GM23248 (cell line): ENCODE results near the gene ZNF593. TPM values are rescaled to one million over a fixed set of nuclear protein-coding genes. Genes with fewer than 3 reads are reported as not detected.

Experiments used
- DNase-seq: peaks from one replicate; pipeline ENCODE4 v3.0.0-alpha.2; 2015
- H2AFZ ChIP-seq: fragments of 200-600 bp; sonication (generic); 2 replicates; pipeline ENCODE4 v1.6.1; 2016; ENCODE audit warnings: antibody characterized with exemption
- H3F3A ChIP-seq: fragments of 200-600 bp; sonication (generic); 2 replicates; pipeline ENCODE4 v1.6.1; 2016; ENCODE audit warnings: mild to moderate bottlenecking, antibody characterized with exemption, mixed run types; ENCODE audit not compliant: insufficient read depth
- H3K27ac ChIP-seq: fragments of 200-600 bp; sonication (generic); 2 replicates; pipeline ENCODE4 v1.5.1; 2016; ENCODE audit warnings: mild to moderate bottlenecking
- H3K27me3 ChIP-seq: fragments of 200-600 bp; sonication (generic); replicated peaks from 2 replicates; pipeline ENCODE4 v1.6.1; 2016; ENCODE audit warnings: mild to moderate bottlenecking; ENCODE audit not compliant: insufficient read depth
- H3K36me3 ChIP-seq: fragments of 200-600 bp; sonication (generic); 2 replicates; pipeline ENCODE4 v1.6.1; 2016; ENCODE audit warnings: low read depth, mild to moderate bottlenecking
- H3K4me1 ChIP-seq: fragments of 200-600 bp; sonication (generic); 2 replicates; pipeline ENCODE4 v1.6.1; 2016; ENCODE audit warnings: mild to moderate bottlenecking; ENCODE audit not compliant: insufficient read depth
- H3K4me2 ChIP-seq: fragments of 200-600 bp; sonication (generic); one replicate; pipeline ENCODE4 v1.6.1; 2016; ENCODE audit warnings: mild to moderate bottlenecking; ENCODE audit not compliant: unreplicated experiment
- H3K4me3 ChIP-seq: fragments of 200-600 bp; sonication (generic); 2 replicates; pipeline ENCODE4 v1.5.1; 2016; ENCODE audit warnings: mild to moderate bottlenecking
- H3K79me2 ChIP-seq: fragments of 200-600 bp; sonication (generic); 2 replicates; pipeline ENCODE4 v1.6.1; 2016; ENCODE audit warnings: mild to moderate bottlenecking; ENCODE audit not compliant: insufficient read depth
- H3K9ac ChIP-seq: fragments of 200-600 bp; sonication (generic); 2 replicates; pipeline ENCODE4 v1.6.1; 2016; ENCODE audit warnings: mild to moderate bottlenecking
- H3K9me2 ChIP-seq: fragments of 200-600 bp; sonication (generic); 2 replicates; pipeline ENCODE4 v1.6.1; 2016; ENCODE audit warnings: mixed run types, mild to moderate bottlenecking, moderate library complexity; ENCODE audit not compliant: insufficient read depth
- H3K9me3 ChIP-seq: fragments of 200-600 bp; sonication (generic); one replicate; pipeline ENCODE4 v1.6.1; 2017; ENCODE audit warnings: low read depth
- H4K20me1 ChIP-seq: fragments of 200-600 bp; sonication (generic); 2 replicates; pipeline ENCODE4 v1.6.0; 2016; ENCODE audit not compliant: insufficient read depth
- EZH2 ChIP-seq: fragments of 200-600 bp; sonication (generic); IDR thresholded peaks from 2 replicates; pipeline ENCODE4 v1.6.1; 2018; ENCODE audit warnings: antibody characterized with exemption, mild to moderate bottlenecking; ENCODE audit not compliant: insufficient read depth, poor library complexity, severe bottlenecking
- EZH2phosphoT487 ChIP-seq: fragments of 200-600 bp; sonication (generic); IDR thresholded peaks from 2 replicates; pipeline ENCODE4 v1.6.1; 2018; ENCODE audit warnings: antibody characterized with exemption, moderate library complexity, mild to moderate bottlenecking, low read depth; ENCODE audit not compliant: insufficient read depth
- WGBS, 2 experiments: methylation state at CpG; one replicate each; pipeline ENCODE4 v1.1.6; 2015 to 2017; ENCODE audit warnings: low lambda C conversion rate in 2 of 2, low coverage in 1 of 2; ENCODE audit errors: missing lambda C conversion rate in 2 of 2; 5-methylcytosine and 5-hydroxymethylcytosine counted together
- in situ Hi-C: fragments of 300-500 bp; cut with MboI; formaldehyde crosslinking; loops from 2 replicates; pipeline ENCODE4 v1.15.0; 2020
- polyA plus RNA-seq: library from polyadenylated mRNA; unstranded; fragments of >200 nt; fragmentation: Nextera tagmentation; extraction: Ambion mirVana; gene quantifications from 2 replicates; pipeline ENCODE4 v1.2.1, GENCODE V29; 2016
- total RNA-seq: library from RNA; depleted of rRNA; stranded (reverse); fragments of >200 nt; shearing (Covaris generic); gene quantifications from 2 replicates; pipeline ENCODE4 v1.2.3, GENCODE V29; 2014

ZNF593 gene
- total and polyA plus RNA-seq, 2 experiments from 2014 or later, result 25.0 to 61.2 TPM

DNA sequence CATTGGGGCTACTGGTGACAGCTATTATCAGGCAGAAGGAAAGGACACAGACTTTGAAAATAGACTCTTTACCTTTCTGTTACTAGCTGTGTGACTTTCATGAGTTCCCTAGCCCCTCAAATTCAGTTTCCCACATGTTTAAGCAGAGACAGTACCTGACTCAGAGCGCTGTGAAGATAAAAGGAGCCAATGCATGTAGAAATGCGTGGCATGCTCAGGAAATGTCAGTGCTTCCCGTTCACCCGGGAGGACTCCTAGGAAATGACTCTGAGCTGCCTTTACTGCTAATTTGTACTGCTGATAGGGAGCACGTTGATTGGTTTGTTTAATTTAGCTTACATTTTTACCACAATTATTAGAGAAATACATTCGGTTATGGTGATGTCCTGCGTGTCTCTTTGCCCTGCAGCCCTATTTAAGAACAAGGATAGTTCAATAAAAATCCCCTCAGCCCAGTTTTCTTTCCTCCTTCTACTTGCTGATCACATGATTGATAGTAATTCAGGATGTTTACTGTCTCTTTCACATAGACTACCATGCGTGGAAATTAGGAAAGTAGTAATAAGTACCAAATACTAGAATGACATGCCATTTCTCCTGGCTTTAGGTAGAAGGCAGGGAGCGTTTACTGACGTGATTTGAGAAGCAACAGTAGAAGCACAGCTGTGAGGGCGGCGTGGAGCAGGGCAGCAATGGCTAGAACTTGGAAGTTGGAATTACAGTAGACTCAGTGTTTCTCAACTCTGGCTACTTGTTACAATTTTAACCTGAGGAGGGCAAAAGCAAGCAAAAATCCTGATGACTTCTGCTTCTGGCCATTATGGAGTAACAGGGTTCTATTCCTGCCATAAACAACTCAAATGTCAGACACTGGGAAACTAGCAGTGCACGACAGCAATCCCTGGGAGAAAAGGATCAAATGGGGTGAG is 42.2 kb upstream of the ZNF593 start:
- Histone ChIP-seq H3K27me3 (no peaks in the 10 kb centered on the region; the same call in 1 of the 2 replicates), H3K9ac (no peak overlapping the region), H3K9me2 (no peaks in the 10 kb centered on the region), H3K27ac (no peak overlapping the region), H3F3A (peaks cover 14% of the 10 kb centered on the region), H3K36me3 (no peaks in the 10 kb centered on the region), H3K4me1 (peaks cover 13% of the 10 kb centered on the region), H3K4me2 (no peak overlapping the region), H3K9me3 (no peaks in the 10 kb centered on the region), H3K4me3 (no peak overlapping the region), H2AFZ (no peak overlapping the region), H4K20me1 (no peaks in the 10 kb centered on the region), H3K79me2 (no peaks in the 10 kb centered on the region)
- 58 to 59% methylated on average over 13 of the region's 13 CpGs for WGBS, 2 experiments
- in situ Hi-C loops, result no loop called here
- DNase-seq, result no peak
- TF ChIP-seq EZH2 (no peak), EZH2phosphoT487 (no peak)

DNA sequence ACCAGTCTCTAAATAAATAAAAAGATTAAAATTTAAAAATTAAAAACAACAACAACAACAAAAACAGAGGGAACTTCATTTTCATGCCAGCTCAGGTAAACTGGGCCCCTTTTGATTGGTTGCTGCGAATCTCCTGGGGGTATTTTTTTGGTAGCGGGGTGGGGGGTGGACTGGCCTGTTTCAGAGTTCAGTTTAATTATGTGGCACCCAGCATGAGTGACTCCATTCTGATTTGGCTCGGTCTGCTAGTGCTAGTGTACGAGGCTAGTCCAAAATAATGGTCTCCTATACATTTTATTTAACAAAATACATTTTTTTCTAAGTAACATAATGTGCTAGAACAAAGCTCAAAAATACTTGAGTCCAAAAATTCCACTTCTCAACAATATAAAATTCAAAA is 39.9 kb upstream of the ZNF593 start:
- no peak for DNase-seq
- Histone ChIP-seq H3K27ac (no peak overlapping the region), H2AFZ (no peak overlapping the region), H4K20me1 (no peaks in the 10 kb centered on the region), H3K9me2 (no peaks in the 10 kb centered on the region), H3K79me2 (no peaks in the 10 kb centered on the region), H3K4me1 (no peaks in the 10 kb centered on the region), H3K9me3 (no peaks in the 10 kb centered on the region), H3K9ac (no peak overlapping the region), H3K4me2 (no peak overlapping the region), H3K36me3 (no peaks in the 10 kb centered on the region), H3K4me3 (no peak overlapping the region), H3F3A (no peaks in the 10 kb centered on the region), H3K27me3 (no peaks in the 10 kb centered on the region; the same call in 1 of the 2 replicates)
- in situ Hi-C loops, result no loop called here
- WGBS, 2 experiments, result 79 to 80% methylated on average over 4 of the region's 4 CpGs
- no peak for TF ChIP-seq EZH2
- TF ChIP-seq EZH2phosphoT487, result no peak

DNA sequence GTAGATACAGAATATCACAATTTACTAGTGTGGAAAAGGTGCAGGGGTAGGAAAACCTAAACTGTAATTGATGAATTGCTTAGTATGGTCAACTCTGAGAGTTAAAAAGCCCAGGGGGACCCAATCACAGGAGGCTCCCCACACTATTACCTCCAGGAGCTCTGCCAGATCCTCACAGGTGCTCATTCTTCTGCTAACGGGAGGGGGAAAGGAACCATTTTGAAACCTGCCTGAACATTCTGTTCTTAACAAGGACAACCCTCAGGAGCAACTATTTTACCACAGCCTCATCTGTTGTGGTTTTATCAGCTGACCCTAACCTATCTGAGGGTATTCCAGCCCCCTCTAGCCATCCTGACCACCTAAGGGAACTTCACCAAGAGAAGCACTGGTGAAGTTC is 39.0 kb upstream of the ZNF593 start:
- no peaks in the 10 kb centered on the region for H3K4me1 ChIP-seq
- H3K4me3 ChIP-seq, result no peak overlapping the region
- no peak overlapping the region for H3K27ac ChIP-seq
- H3K9me3 ChIP-seq, result no peaks in the 10 kb centered on the region
- no peak overlapping the region for H3K9ac ChIP-seq
- in situ Hi-C loops, result no loop called here
- no peak overlapping the region for H2AFZ ChIP-seq
- H3K4me2 ChIP-seq, result no peak overlapping the region
- TF ChIP-seq EZH2phosphoT487 (no peak), EZH2 (no peak)
- no peaks in the 10 kb centered on the region; the same call in 1 of the 2 replicates for H3K27me3 ChIP-seq
- H3K36me3 ChIP-seq, result no peaks in the 10 kb centered on the region
- no peaks in the 10 kb centered on the region for H3K9me2 ChIP-seq
- DNase-seq, result no peak
- H4K20me1 ChIP-seq, result no peaks in the 10 kb centered on the region
- H3K79me2 ChIP-seq, result no peaks in the 10 kb centered on the region
- H3F3A ChIP-seq, result no peaks in the 10 kb centered on the region
- 8 to 20% methylated on average over 1 of the region's 1 CpG for WGBS, 2 experiments

DNA sequence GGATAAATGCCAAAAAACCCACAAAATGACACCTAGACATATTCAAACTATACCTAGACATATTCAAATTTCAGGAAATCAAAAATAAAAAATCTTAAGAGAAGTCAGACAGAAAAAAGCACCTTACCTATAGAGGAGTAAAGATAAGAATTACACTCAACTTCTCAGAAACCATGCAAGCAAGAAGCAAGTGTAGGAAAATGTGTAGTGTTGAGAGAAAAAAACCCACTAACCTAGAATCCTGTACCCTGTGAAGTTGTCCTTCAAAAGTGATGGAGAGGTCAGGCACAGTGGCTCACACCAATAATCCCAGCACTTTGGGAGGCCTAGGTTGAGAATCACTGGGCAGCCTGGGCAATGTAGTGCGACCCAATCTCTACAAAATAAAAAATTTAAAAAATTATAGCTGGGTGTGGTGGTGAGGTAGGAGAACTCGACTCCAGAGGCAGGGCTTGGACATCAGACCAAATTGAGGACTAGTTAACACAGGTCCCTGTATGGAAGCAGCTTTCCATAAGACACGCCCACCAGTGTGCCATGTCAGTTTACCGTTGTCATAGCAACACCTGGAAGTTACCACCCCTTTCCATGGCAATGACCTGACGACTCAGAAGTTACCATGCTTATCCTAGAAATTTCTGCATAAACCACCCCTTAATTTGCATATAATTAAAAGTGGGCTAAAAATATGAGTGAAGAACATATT is 37.4 kb upstream of the ZNF593 start:
- H3K36me3 ChIP-seq, result no peaks in the 10 kb centered on the region
- TF ChIP-seq EZH2, result no peak
- no peak for TF ChIP-seq EZH2phosphoT487
- WGBS, 2 experiments, result 56 to 62% methylated on average over 5 of the region's 5 CpGs

More for the DNA sequence above, 37.4 kb upstream of the ZNF593 start:
- no peaks in the 10 kb centered on the region for H3K4me1 ChIP-seq
- DNase-seq, result no peak
- in situ Hi-C loops, result no loop called here
- no peak overlapping the region for H3K9ac ChIP-seq
- no peaks in the 10 kb centered on the region; the same call in 1 of the 2 replicates for H3K27me3 ChIP-seq
- no peak overlapping the region for H2AFZ ChIP-seq
- H3K9me2 ChIP-seq, result no peaks in the 10 kb centered on the region
- no peak overlapping the region for H3K4me3 ChIP-seq
- H3K27ac ChIP-seq, result no peak overlapping the region
- H3K4me2 ChIP-seq, result no peak overlapping the region
- no peaks in the 10 kb centered on the region for H3K9me3 ChIP-seq
- no peaks in the 10 kb centered on the region for H4K20me1 ChIP-seq
- H3F3A ChIP-seq, result no peaks in the 10 kb centered on the region
- H3K79me2 ChIP-seq, result no peaks in the 10 kb centered on the region
